ENCODE data around the gene ARHGEF28.

GRCh38 chr5:73903169-73903568, 277.2 kb downstream of the ARHGEF28 start:
- TF ChIP-seq CTCF (IDR thresholded peaks at IDR 0.05 in 4 of 5, conservative IDR thresholded peaks at IDR 0.05 in 1 of 5) (no peak), POLR2A (IDR thresholded peaks at IDR 0.05) (no peak)
